HuH-7 (cell line): ENCODE results near the gene KCNH4.

ENCODE experiments used
- DNase-seq: peaks from one replicate; pipeline ENCODE4 v3.0.0; 2011; ENCODE audit warnings: low spot score

The KCNH4 gene

DNA sequence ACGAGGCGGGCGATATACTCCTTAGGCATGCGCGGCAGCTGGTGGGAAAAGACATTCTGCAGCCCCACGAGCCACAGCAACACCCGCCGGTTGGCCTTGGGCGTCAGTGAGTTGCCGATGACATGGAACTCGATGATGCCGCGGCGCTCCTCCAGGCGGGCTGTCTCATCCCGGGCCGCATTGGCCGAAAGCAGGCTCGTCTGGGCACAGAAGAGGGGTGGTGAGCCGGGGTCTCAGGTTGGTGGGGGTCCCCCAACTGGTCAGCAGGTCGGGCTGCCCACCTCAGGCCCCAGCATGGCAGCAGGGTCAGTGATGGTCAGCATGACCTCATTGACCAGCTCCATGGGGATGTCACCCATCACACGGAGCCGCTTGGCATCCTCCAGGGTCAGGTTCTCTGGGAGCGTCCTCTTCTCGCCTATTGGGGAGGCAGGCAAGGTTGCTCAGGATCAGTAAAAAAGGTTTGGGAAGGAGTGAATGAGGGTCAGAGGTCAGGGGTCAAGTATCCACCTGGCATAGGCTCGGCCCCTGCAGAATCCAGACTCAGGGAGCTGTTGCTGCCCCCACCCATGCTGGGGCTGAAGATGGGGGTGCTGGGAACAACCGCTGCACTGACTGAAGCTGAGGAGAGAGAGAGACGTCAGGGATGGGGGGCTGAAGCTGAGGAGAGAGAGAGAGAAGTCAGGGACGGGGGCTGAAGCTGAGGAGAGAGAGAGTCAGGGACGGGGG is 63.4 kb downstream of the KCNH4 start:
- no peak for DNase-seq

DNA sequence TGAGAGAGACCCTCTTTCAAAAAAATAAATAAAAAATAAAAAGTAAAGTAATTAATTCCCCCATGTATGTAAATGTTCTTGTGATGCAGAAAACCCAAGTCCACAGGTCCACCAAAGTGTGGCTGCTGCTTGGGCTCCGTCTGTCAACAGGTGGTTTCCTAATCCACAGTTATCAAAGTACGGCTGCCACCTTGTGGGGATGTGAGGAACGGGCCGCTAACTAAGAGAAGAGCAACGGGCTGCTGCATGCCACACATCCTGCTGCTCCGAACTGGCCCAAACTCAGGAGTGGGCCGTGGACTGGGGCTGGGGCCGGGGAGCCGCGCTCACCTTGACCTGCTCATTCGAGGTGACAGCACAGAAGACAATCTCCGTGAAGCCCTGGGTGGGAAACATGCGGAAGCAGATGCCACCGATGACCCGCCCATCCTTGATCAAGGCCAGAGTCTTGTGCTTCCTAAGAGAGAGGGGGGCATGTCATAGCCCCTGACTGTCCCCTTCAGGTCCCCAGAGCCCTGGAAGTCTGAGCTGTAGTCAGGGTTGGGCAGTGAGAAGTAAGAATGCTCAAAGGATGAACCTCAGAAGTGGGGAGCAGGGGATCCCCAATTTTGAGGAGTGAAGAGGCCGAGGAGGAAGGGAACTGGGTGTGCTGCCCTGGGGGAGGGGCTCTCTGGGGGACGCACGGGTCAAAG is 64.1 kb downstream of the KCNH4 start:
- DNase-seq: peak; percentile 92

DNA sequence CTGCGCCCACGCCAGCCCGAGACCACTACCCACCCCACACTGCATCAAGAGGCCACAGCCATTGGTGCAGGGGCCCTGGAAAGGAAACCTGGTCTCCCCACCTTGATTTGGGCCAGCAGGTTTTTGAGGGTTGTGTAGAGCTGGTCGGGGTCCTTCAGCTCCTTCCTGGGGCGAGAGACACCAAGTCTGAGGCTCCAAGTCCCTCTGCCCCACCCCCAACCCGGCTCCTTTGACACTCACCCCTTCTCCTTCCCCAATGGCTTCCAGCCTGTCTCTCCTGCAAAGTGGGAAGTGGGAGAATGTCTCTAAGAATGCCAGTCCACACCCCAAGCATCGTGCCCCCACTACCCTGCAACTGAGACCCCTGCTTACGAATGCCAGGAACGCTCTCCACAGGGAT is 66.8 kb downstream of the KCNH4 start:
- DNase-seq: no peak

DNA sequence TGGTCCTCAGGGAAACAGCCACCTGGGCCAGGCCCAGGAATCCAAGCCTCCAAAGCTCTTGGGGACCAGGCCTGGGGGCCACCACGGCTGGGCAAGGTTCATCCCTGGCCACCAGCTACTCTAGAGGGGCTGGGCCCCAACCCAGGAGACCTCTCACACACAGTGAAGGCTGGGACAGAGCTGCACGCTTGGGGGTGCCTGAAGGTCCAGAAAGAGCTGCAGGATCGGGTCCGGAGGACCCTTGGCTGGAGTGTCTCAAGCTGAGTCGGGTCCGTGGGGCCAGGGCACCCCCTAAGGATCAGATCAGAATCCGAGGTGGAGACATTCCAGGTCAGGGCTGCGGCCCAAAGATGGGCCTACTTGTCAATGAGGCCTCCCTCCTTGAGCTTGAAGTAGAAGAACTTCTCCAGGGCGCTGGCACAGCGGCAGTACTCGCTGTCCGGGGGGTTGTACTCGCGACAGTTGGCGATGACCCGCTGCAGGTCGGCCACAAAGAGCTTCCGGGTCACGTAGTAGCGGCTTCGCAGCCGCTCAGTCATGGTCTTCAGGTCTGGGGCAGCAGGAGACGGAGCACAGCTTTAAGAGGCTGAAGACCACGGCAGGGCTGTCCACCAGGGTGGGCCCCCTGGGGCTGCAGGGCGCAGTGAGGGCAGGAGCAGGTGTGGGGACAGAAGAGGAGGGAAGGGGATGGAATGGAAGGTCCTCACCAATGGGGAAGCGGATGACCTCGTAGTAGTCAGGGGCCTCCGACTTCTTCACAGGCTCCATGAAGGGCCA is 67.5 kb downstream of the KCNH4 start:
- DNase-seq: no peak

DNA sequence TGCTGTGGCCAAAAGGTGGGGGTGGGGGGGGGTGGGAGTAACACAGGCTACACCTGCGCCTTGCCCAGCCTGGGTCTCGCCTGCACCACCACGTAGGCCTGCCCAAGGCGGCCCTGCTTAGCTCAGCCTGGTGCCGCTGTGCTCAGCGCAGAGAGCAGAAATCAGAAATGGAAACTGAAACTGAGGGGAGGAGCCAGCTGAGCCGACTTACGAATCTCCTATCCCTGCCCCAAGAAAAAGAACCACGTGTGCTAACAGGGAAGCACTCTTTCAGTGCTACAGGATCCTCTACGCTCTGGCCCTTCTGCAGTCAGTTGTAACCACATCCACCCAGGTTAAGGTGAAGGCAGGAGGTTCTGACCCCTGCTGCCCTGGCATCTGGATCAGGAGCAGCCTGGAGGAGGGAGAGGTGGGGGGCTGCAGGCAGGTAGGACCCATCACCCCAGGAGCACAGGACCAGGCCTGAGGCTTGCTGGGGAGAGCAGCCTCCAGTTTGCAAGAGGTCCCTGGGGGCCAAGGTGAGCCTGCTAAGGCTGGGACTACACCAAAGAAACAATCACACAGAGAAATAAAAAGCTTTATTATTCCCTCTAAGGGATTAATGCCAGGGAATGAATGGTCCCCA is 68.3 kb downstream of the KCNH4 start, which contains the start of gene DHX58:
DHX58 (minus strand) TSS at position 163 of the 625 bp plus-strand sequence. CDS start 822 bp downstream, outside the sequence.
- no peak for DNase-seq

DNA sequence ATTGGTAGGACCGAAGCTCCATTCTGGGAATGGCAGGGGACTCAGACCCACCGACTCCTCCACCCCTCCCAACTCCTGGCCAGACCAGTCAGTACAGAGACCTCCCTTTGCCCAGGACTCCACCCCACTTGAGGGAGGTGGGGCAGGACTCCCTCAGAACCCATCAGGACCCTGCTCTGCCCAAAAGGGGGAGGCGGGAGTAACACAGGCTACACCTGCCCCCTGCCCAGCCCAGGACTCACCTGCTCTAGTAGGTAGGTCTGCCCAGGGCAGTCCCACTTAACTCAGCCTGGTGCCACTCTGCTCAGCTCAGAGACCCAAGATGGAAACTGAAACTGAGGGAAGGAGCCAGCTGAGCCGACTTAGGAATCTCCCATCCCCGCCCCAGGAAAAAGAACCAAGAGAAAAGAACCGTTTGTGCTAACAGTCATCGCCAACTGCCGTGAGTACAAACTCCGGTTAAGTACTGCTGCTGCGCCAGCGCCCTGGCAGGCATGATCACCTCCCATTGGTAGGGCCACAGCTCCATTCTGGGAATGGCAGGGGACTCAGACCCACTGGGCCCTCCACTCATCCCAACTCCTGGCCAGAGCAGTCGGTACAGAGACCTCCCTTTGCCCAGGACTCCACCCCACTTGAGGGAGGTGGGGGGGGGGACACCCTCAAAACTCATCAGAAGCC is 68.9 kb downstream of the KCNH4 start:
- DNase-seq: no peak

DNA sequence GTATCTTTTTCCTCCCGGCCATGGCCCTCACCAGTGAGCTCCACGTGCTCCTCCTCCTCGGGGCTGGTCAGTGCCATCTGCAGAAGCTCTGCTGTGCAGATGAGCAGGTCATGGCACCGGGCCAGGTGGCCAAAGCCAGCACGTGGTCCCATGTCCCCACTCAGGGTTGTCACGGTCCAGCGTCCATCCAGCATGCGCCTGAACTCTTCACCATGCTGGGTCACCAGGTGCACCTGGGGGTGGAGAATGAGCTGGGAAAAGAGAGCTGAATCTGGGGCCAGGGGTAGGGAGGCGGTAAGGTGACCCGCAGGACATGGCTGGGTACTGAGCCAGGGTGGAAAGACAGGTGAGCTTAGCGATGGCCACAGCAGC is 69.7 kb downstream of the KCNH4 start:
- DNase-seq: no peak

DNA sequence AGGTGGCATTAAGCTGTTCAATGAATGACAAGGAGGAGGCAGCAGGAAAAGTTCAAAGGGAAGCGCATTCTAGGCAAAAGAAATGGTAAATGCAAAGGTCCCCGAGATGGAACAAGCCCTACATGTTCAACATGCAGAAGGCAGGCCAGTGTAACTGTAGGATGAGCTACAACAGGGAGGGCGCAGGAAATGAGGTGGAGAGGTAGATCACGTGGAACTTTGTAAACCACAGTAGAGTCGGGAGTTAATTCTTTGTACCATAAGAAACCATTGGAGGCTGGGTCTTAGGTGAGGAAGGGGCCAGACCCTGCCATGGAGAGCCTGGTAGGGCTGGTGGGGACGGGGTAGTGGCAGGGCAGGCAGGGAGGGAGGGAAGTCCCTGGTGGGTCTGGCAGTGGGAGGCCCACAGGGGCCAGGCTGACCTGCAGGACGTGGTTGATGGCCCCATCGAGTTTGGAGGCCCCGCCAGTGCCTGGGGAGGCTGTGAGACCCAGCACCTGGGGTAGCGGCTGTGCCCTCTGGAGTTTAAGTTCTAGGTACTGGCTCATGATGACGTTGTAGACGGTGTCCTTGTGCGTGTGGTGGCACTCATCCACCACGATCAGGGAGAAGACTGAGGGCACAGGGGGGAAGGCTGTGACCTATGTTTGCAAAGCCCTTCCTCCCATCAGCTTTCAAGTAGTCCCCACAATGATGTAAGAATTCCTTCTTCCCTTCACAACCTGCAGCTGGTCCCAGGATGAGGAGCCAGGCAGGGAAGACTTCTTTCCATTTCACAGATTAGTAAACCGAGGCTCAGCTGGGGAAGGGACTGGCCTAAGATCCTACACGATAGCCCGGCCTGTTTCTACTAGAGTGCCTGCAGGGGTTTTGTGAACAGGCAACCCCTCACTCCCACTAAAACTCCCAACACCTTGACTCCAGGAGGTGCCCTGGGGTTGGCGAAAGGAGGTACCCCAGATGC is 70.4 kb downstream of the KCNH4 start:
- no peak for DNase-seq

DNA sequence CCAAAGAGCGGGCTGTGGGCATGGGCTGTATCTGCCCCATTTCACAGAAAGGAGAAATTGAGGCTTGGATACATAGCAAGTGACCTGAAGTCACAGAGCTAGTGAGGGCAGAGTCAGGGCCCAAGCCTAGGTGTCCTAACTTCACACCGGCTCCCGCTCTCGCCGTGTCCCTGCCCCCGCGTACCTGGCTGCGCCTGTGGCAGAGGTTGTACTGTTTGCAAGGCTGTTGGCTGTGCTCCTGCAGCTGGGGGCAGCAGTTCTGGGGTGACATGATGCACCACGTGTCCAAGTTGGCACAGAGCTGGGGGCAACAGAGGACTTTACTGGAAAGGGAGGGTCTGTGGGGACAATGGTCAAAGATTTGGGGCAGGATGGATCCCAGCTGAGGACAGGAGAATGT is 71.9 kb downstream of the KCNH4 start:
- no peak for DNase-seq

DNA sequence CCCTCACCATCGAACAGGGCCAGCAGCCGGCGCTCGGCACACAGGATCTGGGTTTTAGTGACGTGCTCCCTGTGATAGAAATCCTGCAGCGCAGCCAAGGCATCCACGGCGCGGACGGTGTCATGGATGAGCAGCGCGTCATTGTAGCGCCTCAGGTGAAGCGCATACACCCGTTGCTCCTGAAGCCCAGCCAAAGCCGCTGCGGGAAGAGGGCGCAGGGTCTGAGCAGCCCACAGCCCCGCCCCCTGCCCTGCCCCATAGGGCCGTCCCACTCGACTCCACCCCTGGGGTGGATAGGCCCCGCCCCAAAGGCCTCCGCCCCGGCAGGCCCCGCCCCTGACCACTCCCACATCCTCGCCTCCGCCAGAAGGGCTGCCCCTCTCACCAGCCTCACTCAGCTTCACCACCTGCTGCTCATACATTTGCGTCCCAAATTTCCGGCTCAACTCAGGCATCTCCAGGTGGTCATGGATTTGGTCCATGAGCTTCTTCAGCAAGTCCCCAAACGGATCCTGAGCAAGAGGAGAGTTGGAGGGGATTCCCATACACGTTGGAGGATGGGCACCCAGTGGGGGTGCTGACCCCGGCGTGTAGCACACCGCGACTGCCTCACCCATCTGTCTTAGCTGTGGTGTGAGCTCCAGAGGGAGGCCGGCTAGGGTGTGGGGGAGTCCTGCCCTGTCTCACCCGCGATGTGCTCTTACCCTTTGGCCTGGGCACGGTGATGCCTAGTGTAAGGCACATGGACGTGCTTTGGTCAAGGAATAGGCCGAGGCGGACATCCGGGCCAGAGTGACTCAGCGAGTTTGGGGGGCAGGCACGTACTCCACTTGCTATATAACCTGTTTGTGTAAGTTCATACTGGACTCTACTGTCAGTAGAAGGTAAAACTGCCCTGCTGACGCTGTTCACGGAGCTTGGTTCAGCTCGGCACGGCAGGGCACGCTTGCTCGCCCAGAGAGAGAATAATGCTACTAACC is 73.1 kb downstream of the KCNH4 start:
- DNase-seq: peak; percentile 61

DNA sequence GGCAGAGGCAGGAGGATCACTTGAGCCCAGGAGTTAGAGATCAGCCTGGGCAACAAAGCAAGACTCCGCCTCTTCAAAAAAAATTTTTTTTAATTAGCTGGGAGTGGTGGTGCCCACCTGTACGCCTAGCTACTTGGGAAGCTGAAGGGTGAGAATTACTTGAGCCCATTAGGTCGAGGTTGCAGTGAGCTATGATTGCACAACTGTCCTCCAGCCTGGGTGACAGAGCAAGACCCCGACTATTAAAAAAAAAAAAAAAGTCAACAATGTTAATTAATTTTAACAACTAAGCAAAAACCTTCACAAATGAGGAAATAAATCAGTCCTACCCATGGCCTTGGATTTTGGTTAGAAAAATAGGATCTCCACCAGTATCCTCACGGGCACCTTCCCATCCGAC is 73.8 kb downstream of the KCNH4 start:
- no peak for DNase-seq
